A549 (cell line): ENCODE results near the gene NUDT2. TPM values are rescaled to one million over a fixed set of nuclear protein-coding genes. Genes with fewer than 3 reads are reported as not detected.
"Not testable (repeated sequence)": the region's sequence is repeated elsewhere in the genome, so short reads cannot be mapped to it uniquely, and the experiment has no call there.

Experiments used
- ATAC-seq, 2 experiments: fragments of 200-7000 bp in 1 of 2; fragments of >200 bp in 1 of 2; cut with Nextera tagmentation in 1 of 2; cut with Tn5 transposase in 1 of 2; 3 replicates each; pipeline versions ENCODE4 v1.8.0 to v1.9.1; 2018 to 2020; ENCODE audit warnings: mild to moderate bottlenecking in 1 of 2, moderate library complexity in 1 of 2
- CTCF ChIA-PET: fragments of 300-600 bp; sonication (Branson Sonifier 250); formaldehyde crosslinking; extraction: SDS; loops from one replicate; lab custom pipeline; 2021; ENCODE audit warnings: antibody characterized with exemption, inconsistent platforms; lab: Yijun Ruan, JAX
- POLR2A ChIA-PET: fragments of 350-600 bp; formaldehyde crosslinking; extraction: SDS; loops from one replicate; lab custom pipeline; 2021; ENCODE audit warnings: antibody characterized with exemption, inconsistent platforms; lab: Yijun Ruan, JAX
- DNase-seq, 2 experiments: peaks; one replicate each; pipeline versions ENCODE4 v3.0.0 to v3.0.0-alpha.2; 2011 to 2016; ENCODE audit warnings: low read depth in 1 of 2, low spot score in 1 of 2
- FAIRE-seq: peaks from 2 replicates; lab custom pipeline; 2011; peaks lifted over from hg19 to GRCh38; lab: Jason Lieb, UNC
- H3K27ac ChIP-seq, 2 experiments: fragments of >200 bp; sonication (Bioruptor Twin); formaldehyde crosslinking; 3 replicates each; pipeline ENCODE4 v1.5.1; 2016 to 2017
- H3K4me1 ChIP-seq: fragments of >200 bp; sonication (Bioruptor Twin); formaldehyde crosslinking; 3 replicates; pipeline ENCODE4 v1.6.1; 2016
- H3K4me2 ChIP-seq: fragments of >200 bp; sonication (Bioruptor Twin); formaldehyde crosslinking; 3 replicates; pipeline ENCODE4 v1.6.1; 2016
- H3K4me3 ChIP-seq: fragments of >200 bp; sonication (Bioruptor Twin); formaldehyde crosslinking; 3 replicates; pipeline ENCODE4 v1.5.1; 2016
- H3K9me3 ChIP-seq: fragments of >200 bp; sonication (Bioruptor Twin); formaldehyde crosslinking; 3 replicates; pipeline ENCODE4 v1.6.1; 2016
- BHLHE40 ChIP-seq: IDR thresholded peaks from 2 replicates; pipeline ENCODE4 v1.6.1; 2012; ENCODE audit warnings: low read depth, low read length, inconsistent platforms
- CBX8 ChIP-seq: fragments of 200-600 bp; sonication (generic); IDR thresholded peaks from 2 replicates; pipeline ENCODE4 v1.6.1; 2016
- CEBPB ChIP-seq, 2 experiments: fragments of >200 bp in 1 of 2; sonication (Bioruptor Twin) in 1 of 2; formaldehyde crosslinking in 1 of 2; IDR thresholded peaks; 2 replicates each; pipeline ENCODE4 v1.6.1; 2012 to 2016
- EHF ChIP-seq: fragments of 250-450 bp; sonication (Bioruptor Pico); IDR thresholded peaks from 2 replicates; pipeline ENCODE4 v1.5.0; 2020; ENCODE audit warnings: mild to moderate bottlenecking
- EP300 ChIP-seq, 2 experiments: fragments of >200 bp; sonication (Bioruptor Twin); formaldehyde crosslinking; IDR thresholded peaks; 2 replicates in 1 of 2; 3 replicates in 1 of 2; pipeline ENCODE4 v1.6.1; 2016 to 2017
- ESRRA ChIP-seq: fragments of 150-350 bp; IDR thresholded peaks from 2 replicates; pipeline ENCODE4 v1.6.1; 2014; ENCODE audit warnings: mild to moderate bottlenecking, low read length, borderline replicate concordance
- FOXS1 ChIP-seq: fragments of 250-450 bp; sonication (Bioruptor Pico); IDR thresholded peaks from 2 replicates; pipeline ENCODE4 v1.5.0; 2020; ENCODE audit warnings: mild to moderate bottlenecking, moderate library complexity
- HOXB13 ChIP-seq: fragments of 250-450 bp; sonication (Bioruptor Pico); IDR thresholded peaks from 2 replicates; pipeline ENCODE4 v1.5.0; 2020; ENCODE audit warnings: low read depth, mild to moderate bottlenecking, moderate library complexity
- HOXB5 ChIP-seq: fragments of 250-450 bp; sonication (Bioruptor Pico); IDR thresholded peaks from 2 replicates; pipeline ENCODE4 v1.5.0; 2020; ENCODE audit warnings: mild to moderate bottlenecking, moderate library complexity
- MAFK ChIP-seq: fragments of 450-650 bp; IDR thresholded peaks from 2 replicates; pipeline ENCODE4 v1.6.1; 2014; ENCODE audit not compliant: partially characterized antibody
- MAZ ChIP-seq: fragments of 150-350 bp; IDR thresholded peaks from 2 replicates; pipeline ENCODE4 v1.6.1; 2014; ENCODE audit warnings: antibody characterized with exemption, low read depth, low read length, borderline replicate concordance
- MYC ChIP-seq: IDR thresholded peaks from 2 replicates; pipeline ENCODE4 v1.6.1; 2012; ENCODE audit warnings: mild to moderate bottlenecking, inconsistent platforms, low read length, improper control_type of control experiment, borderline replicate concordance
- NR3C1 ChIP-seq: fragments of >200 bp; sonication (Bioruptor Twin); formaldehyde crosslinking; IDR thresholded peaks from 3 replicates; pipeline ENCODE4 v1.6.1; 2017
- PHF8 ChIP-seq: fragments of 200-600 bp; sonication (generic); IDR thresholded peaks from 2 replicates; pipeline ENCODE4 v1.6.1; 2016; ENCODE audit warnings: low read depth, mild to moderate bottlenecking, antibody characterized with exemption, moderate library complexity, borderline replicate concordance
- POLR2A ChIP-seq: IDR thresholded peaks from 2 replicates; pipeline ENCODE4 v1.6.1; 2012; ENCODE audit warnings: mild to moderate bottlenecking, low read length
- POLR2AphosphoS2 ChIP-seq: conservative IDR thresholded peaks from 2 replicates; pipeline ENCODE4 v1.6.1; 2012; ENCODE audit warnings: low read length, improper control_type of control experiment, inconsistent platforms
- RCOR1 ChIP-seq: fragments of 150-350 bp; IDR thresholded peaks from 2 replicates; pipeline ENCODE4 v1.6.1; 2014; ENCODE audit warnings: antibody characterized with exemption, low read length, low read depth
- RFX5 ChIP-seq: fragments of 450-650 bp; IDR thresholded peaks from 2 replicates; pipeline ENCODE4 v1.7.1; 2014; ENCODE audit warnings: antibody characterized with exemption, mild to moderate bottlenecking, moderate library complexity
- SREBF2 ChIP-seq: fragments of 450-650 bp; IDR thresholded peaks from 2 replicates; pipeline ENCODE4 v1.6.1; 2014; ENCODE audit warnings: mild to moderate bottlenecking, moderate library complexity
- TFCP2L1 ChIP-seq: fragments of 250-450 bp; sonication (Bioruptor Pico); IDR thresholded peaks from 2 replicates; pipeline ENCODE4 v1.5.0; 2021; ENCODE audit warnings: mild to moderate bottlenecking
- TP53 ChIP-seq: fragments of 250-450 bp; sonication (Bioruptor Pico); IDR thresholded peaks from 2 replicates; pipeline ENCODE4 v1.5.0; 2021; ENCODE audit warnings: mild to moderate bottlenecking, moderate library complexity
- ZC3H11A ChIP-seq: fragments of 450-650 bp; IDR thresholded peaks from 2 replicates; pipeline ENCODE4 v1.6.1; 2014; ENCODE audit warnings: antibody characterized with exemption, mild to moderate bottlenecking
- ZNF302 ChIP-seq: fragments of 250-450 bp; sonication (Bioruptor Pico); IDR thresholded peaks from 2 replicates; pipeline ENCODE4 v1.9.0; 2021; ENCODE audit warnings: inconsistent platforms, mild to moderate bottlenecking, moderate library complexity
- ZSCAN20 ChIP-seq: fragments of 250-450 bp; sonication (Bioruptor Pico); IDR thresholded peaks from 2 replicates; pipeline ENCODE4 v1.8.0; 2022; ENCODE audit warnings: mild to moderate bottlenecking, moderate library complexity
- WGBS: methylation state at CpG from one replicate; pipeline ENCODE4 v1.1.6; 2017; ENCODE audit errors: missing lambda C conversion rate; 5-methylcytosine and 5-hydroxymethylcytosine counted together
- polyA plus RNA-seq, 4 experiments: library from polyadenylated mRNA; depleted of rRNA in 3 of 4; stranded (reverse); fragments of >200 nt; fragmentation: RNase III in 1 of 4; extraction: RNeasy Plus Mini Kit Qiagen cat#74134 plus additional on column Dnase treatment in 1 of 4; gene quantifications; 2 replicates in 3 of 4; 3 replicates in 1 of 4; pipeline ENCODE4 v1.2.3, GENCODE V29; 2011 to 2017
- TF ChIP-seq, protein P1 (sequence below): fragments of >200 bp; sonication (Bioruptor Twin); formaldehyde crosslinking; IDR thresholded peaks from 2 replicates; pipeline ENCODE4 v1.6.1; 2016
- TF ChIP-seq, protein P2 (sequence below): fragments of 250-450 bp; sonication (Bioruptor Pico); IDR thresholded peaks from 2 replicates; pipeline ENCODE4 v1.5.0; 2020; ENCODE audit warnings: low read depth, mild to moderate bottlenecking, moderate library complexity
- TF ChIP-seq, protein P3 (sequence below): IDR thresholded peaks from 2 replicates; pipeline ENCODE4 v1.6.1; 2012
- TF ChIP-seq, protein P4 (sequence below): fragments of 250-450 bp; sonication (Bioruptor Pico); IDR thresholded peaks from 2 replicates; pipeline ENCODE4 v1.5.0; 2021; ENCODE audit warnings: mild to moderate bottlenecking, moderate library complexity, borderline replicate concordance

NUDT2 gene
- polyA plus RNA-seq, 2 of the 4 experiments (the other 2 are of a cell fraction): 25.5 to 26.4 TPM

DNA sequence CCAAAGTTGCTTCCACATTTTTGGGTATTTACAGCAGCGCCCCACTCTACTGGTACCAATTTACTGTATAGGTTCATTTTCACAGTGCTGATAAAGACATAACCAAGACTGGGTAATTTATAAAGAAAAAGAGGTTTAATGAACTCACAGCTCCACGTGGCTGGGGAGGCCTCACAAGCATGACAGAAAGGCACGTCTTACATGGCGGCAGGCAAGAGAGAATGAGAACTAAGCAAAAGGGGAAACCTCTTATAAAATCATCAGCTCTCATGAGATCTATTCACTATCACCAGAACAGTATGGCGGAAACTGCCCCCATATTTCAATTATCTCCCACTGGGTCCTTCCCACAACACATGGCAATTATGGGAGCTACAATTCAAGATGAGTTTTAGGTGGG, 39.4 kb downstream of the NUDT2 start:
- CTCF ChIA-PET: interaction anchor here (0.6 to 19.7 kb wide), 5 partner anchors 8 to 1166 kb away, joined by 3 to 417 read pairs (median 5); partner anchors contain the start of gene MYORG
- H3K4me2 ChIP-seq, H3K27ac ChIP-seq, H3K4me1 ChIP-seq, H3K4me3 ChIP-seq, H3K9me3 ChIP-seq, POLR2A ChIA-PET, FAIRE-seq, ATAC-seq, DNase-seq: not testable (repeated sequence)
- WGBS: 81% methylated on average over 5 of the region's 5 CpGs

DNA sequence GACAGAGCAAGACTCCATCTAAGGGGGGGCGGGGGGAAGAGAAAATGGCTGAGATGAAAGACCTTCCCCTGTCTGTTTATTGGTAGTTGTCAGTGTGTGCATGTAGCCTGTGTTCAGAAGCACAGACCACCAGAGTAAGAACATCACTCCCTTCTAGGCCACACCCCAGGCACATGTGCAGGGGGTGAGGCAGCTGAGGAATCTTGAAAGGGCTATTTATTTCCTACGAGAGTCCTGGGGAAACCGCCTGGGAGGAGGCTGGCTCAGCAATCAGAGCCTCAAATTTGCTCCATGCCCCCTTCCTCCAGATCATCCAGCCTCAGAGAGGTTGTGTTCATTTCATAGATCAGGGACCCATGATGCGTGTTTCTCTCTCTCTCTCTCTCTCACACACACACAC, 40.3 kb downstream of the NUDT2 start:
- TF ChIP-seq, protein P1, sequence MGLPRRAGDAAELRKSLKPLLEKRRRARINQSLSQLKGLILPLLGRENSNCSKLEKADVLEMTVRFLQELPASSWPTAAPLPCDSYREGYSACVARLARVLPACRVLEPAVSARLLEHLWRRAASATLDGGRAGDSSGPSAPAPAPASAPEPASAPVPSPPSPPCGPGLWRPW: no peak
- no peak for TF ChIP-seq BHLHE40
- no peak for TF ChIP-seq ZSCAN20 (CRISPR knock-in tag)
- no peak for TF ChIP-seq EP300 (IDR thresholded peaks at IDR 0.05)
- no peak for TF ChIP-seq CBX8
- TF ChIP-seq ZNF302 (CRISPR knock-in tag): no peak
- no peak for TF ChIP-seq PHF8
- TF ChIP-seq ESRRA: no peak
- no peak for TF ChIP-seq MAZ
- TF ChIP-seq HOXB5: no peak
- no peak for TF ChIP-seq HOXB13 (CRISPR knock-in tag)
- TF ChIP-seq NR3C1: no peak
- no peak for TF ChIP-seq SREBF2
- TF ChIP-seq, protein P2, sequence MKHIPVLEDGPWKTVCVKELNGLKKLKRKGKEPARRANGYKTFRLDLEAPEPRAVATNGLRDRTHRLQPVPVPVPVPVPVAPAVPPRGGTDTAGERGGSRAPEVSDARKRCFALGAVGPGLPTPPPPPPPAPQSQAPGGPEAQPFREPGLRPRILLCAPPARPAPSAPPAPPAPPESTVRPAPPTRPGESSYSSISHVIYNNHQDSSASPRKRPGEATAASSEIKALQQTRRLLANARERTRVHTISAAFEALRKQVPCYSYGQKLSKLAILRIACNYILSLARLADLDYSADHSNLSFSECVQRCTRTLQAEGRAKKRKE (CRISPR knock-in tag): no peak
- Histone ChIP-seq H3K27ac (no peak overlapping the region), H3K4me1 (peaks cover 2% of the 10 kb centered on the region; the same call in 2 of the 3 replicates), H3K4me3 (no peak overlapping the region), H3K4me2 (no peak overlapping the region), H3K9me3 (0 out of 3 replicates have a peak, but pooled peaks cover 3% of the 10 kb centered on the region)
- DNase-seq (no peak), FAIRE-seq (no peak), ATAC-seq (no peak)
- 76% methylated on average over 3 of the region's 4 CpGs for WGBS
- CTCF ChIA-PET: interaction anchor here (0.6 to 19.7 kb wide), 5 partner anchors 7 to 1167 kb away, joined by 3 to 417 read pairs (median 5); partner anchors contain the start of gene MYORG
- POLR2A ChIA-PET: no interaction called here

DNA sequence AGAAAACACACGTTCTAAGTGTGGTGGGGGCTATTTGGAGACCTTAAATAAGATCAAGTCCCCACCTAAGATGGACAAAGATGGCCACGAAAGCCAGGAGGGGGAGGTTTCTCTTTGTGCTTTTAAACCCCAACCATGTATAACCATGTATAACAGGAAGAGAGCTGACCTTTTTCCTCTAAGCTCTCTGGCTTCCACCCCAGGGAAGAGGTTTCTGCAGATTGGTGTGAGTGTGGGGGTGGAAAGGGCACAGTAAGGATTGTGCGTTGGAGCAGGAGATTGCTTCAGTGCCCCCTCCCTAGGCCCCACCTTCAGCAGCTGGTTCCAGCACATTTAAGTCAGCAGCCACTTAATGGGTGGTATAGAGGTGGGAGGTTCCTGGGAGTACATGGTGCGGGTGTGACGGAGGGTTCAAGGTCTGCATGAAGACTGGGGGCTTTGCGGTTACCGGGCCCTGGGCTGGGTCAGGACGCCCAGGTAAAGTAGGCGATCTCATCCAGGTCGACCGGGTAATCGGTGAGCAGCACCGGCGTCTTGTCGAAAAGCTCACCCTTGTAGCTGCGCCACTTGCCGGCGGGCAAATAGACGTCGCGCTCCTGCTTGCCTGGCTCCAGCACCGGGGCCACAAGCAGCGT, 41.1 kb downstream of the NUDT2 start:
- CTCF ChIA-PET: interaction anchor here (1.6 to 19.7 kb wide), 4 partner anchors 6 to 221 kb away, joined by 3 to 417 read pairs (median 56); partner anchors contain the start of gene MYORG
- 89% methylated on average over 23 of the region's 23 CpGs for WGBS
- Histone ChIP-seq H3K4me1 (peaks cover 10% of the 10 kb centered on the region), H3K27ac (no peak overlapping the region), H3K4me3 (no peak overlapping the region), H3K9me3 (0 out of 3 replicates have a peak, but pooled peaks cover 3% of the 10 kb centered on the region), H3K4me2 (no peak overlapping the region)
- no peak for DNase-seq
- ATAC-seq: no peak
- TF ChIP-seq, protein P3, sequence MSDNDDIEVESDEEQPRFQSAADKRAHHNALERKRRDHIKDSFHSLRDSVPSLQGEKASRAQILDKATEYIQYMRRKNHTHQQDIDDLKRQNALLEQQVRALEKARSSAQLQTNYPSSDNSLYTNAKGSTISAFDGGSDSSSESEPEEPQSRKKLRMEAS: no peak
- no peak for TF ChIP-seq FOXS1 (CRISPR knock-in tag)
- no peak for TF ChIP-seq POLR2AphosphoS2
- no peak for TF ChIP-seq EHF (CRISPR knock-in tag)
- TF ChIP-seq, protein P4, sequence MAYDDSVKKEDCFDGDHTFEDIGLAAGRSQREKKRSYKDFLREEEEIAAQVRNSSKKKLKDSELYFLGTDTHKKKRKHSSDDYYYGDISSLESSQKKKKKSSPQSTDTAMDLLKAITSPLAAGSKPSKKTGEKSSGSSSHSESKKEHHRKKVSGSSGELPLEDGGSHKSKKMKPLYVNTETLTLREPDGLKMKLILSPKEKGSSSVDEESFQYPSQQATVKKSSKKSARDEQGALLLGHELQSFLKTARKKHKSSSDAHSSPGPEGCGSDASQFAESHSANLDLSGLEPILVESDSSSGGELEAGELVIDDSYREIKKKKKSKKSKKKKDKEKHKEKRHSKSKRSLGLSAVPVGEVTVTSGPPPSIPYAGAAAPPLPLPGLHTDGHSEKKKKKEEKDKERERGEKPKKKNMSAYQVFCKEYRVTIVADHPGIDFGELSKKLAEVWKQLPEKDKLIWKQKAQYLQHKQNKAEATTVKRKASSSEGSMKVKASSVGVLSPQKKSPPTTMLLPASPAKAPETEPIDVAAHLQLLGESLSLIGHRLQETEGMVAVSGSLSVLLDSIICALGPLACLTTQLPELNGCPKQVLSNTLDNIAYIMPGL (CRISPR knock-in tag): no peak
- TF ChIP-seq TP53 (CRISPR knock-in tag): no peak
- no peak for TF ChIP-seq RCOR1
- no peak for TF ChIP-seq CEBPB (IDR thresholded peaks at IDR 0.05)
- TF ChIP-seq MYC: no peak
- TF ChIP-seq MAZ: no peak
- TF ChIP-seq TFCP2L1 (CRISPR knock-in tag): no peak
- TF ChIP-seq MAFK: no peak
- TF ChIP-seq POLR2A: no peak
- TF ChIP-seq RFX5: no peak
- no peak for TF ChIP-seq ZC3H11A
- POLR2A ChIA-PET: no interaction called here
- no peak for FAIRE-seq
